Measurements from ENCODE around the gene NF2.

GRCh38 chr22:29712119-29712518 lies 108.7 kb downstream of the NF2 start:
- TF ChIP-seq CTCF (conservative IDR thresholded peaks at IDR 0.05; ENCODE audit: low read depth, low read length) = no peak
- TF ChIP-seq EZH2 (IDR thresholded peaks at IDR 0.05; ENCODE audit: borderline replicate concordance, low read depth, low read length, poor library complexity, severe bottlenecking) = no peak
